Naive thymus-derived CD4-positive, alpha-beta T cell (primary cell): ENCODE results near the gene DIP2B. TPM values are rescaled to one million over a fixed set of nuclear protein-coding genes. Genes with fewer than 3 reads are reported as not detected.

Source experiments
- ATAC-seq: fragments of 150-1000 bp; cut with Tn5 transposase; 2 replicates; pipeline ENCODE4 v1.10.0; 2021; ENCODE audit warnings: mild to moderate bottlenecking, moderate library complexity
- CTCF ChIA-PET: fragments of 350-600 bp; sonication (Branson Sonifier 250); formaldehyde crosslinking; loops from one replicate; lab custom pipeline; 2021; ENCODE audit warnings: antibody characterized with exemption; lab: Charles Lee
- POLR2A ChIA-PET: fragments of 350-600 bp; sonication (Branson Sonifier 250); formaldehyde crosslinking; loops from one replicate; lab custom pipeline; 2021; ENCODE audit warnings: antibody characterized with exemption, inconsistent platforms; lab: Charles Lee
- DNase-seq, 9 donors: peaks; one replicate each; pipeline versions ENCODE4 v3.0.0 to v3.0.0-alpha.2; 2020 to 2022; ENCODE audit warnings: mixed read lengths in 1 of 9
- H3K27ac ChIP-seq: one replicate; pipeline ENCODE4 v1.7.0; 2013; ENCODE audit warnings: mild to moderate bottlenecking, low read depth, low read length, moderate library complexity
- H3K27me3 ChIP-seq, 2 donors: one replicate each; pipeline ENCODE4 v1.7.0; 2013; ENCODE audit warnings: low read length in 2 of 2, mild to moderate bottlenecking in 2 of 2, moderate library complexity in 2 of 2; ENCODE audit not compliant: control insufficient read depth in 2 of 2, insufficient read depth in 2 of 2
- H3K36me3 ChIP-seq, 3 experiments: 1 replicate in 2 of 3; 2 replicates in 1 of 3; pipeline ENCODE4 v1.7.0; 2013; ENCODE audit warnings: low read length in 3 of 3, mild to moderate bottlenecking in 3 of 3, moderate library complexity in 1 of 3; ENCODE audit not compliant: insufficient read depth in 3 of 3, control insufficient read depth in 2 of 3
- H3K4me1 ChIP-seq, 2 donors: one replicate each; pipeline ENCODE4 v1.7.0; 2013; ENCODE audit warnings: low read length in 2 of 2, mild to moderate bottlenecking in 2 of 2, moderate library complexity in 1 of 2; ENCODE audit not compliant: control insufficient read depth in 2 of 2, insufficient read depth in 2 of 2
- H3K4me3 ChIP-seq: 2 replicates; pipeline ENCODE4 v1.7.0; 2013; ENCODE audit warnings: mild to moderate bottlenecking, low read length
- H3K9me3 ChIP-seq, 3 experiments: 1 replicate in 2 of 3; 2 replicates in 1 of 3; pipeline ENCODE4 v1.7.0; 2013; ENCODE audit warnings: low read length in 3 of 3; ENCODE audit not compliant: control insufficient read depth in 2 of 3
- H3K27ac Mint-ChIP-seq, 9 donors: one replicate each; pipeline ENCODE4 v1.8.0; 2020 to 2022; ENCODE audit warnings: mixed read lengths in 9 of 9, mild to moderate bottlenecking in 8 of 9, moderate library complexity in 5 of 9, inconsistent platforms in 2 of 9
- H3K27me3 Mint-ChIP-seq, 5 donors: one replicate each; pipeline ENCODE4 v1.8.0; 2021 to 2022; ENCODE audit warnings: mixed read lengths in 5 of 5, mild to moderate bottlenecking in 1 of 5
- H3K36me3 Mint-ChIP-seq, 5 donors: one replicate each; pipeline ENCODE4 v1.8.0; 2020 to 2022; ENCODE audit warnings: mixed read lengths in 5 of 5, mild to moderate bottlenecking in 3 of 5, inconsistent platforms in 1 of 5
- H3K4me1 Mint-ChIP-seq, 7 donors: one replicate each; pipeline ENCODE4 v1.8.0; 2020 to 2022; ENCODE audit warnings: mixed read lengths in 7 of 7, mild to moderate bottlenecking in 3 of 7, inconsistent platforms in 1 of 7
- H3K4me3 Mint-ChIP-seq, 10 donors: one replicate each; pipeline ENCODE4 v1.8.0; 2020 to 2022; ENCODE audit warnings: mild to moderate bottlenecking in 10 of 10, mixed read lengths in 10 of 10, moderate library complexity in 6 of 10, inconsistent platforms in 2 of 10
- H3K9me3 Mint-ChIP-seq, 11 donors: one replicate each; pipeline ENCODE4 v1.8.0; 2020 to 2022; ENCODE audit warnings: mixed read lengths in 11 of 11, mild to moderate bottlenecking in 4 of 11, inconsistent platforms in 1 of 11, moderate library complexity in 1 of 11
- intact Hi-C, 2 donors: fragments of 100-400 bp; cut with micrococcal nuclease; formaldehyde crosslinking; loops; one replicate each; pipeline ENCODE4 v1.15.1; 2023
- polyA plus RNA-seq, 2 donors: library from polyadenylated mRNA; unstranded; fragments of 300-500 nt; fragmentation: Illumina TruSeq; gene quantifications; one replicate each; pipeline ENCODE4 v1.2.3, GENCODE V29; 2021
- total RNA-seq, 6 experiments: library from RNA in 5 of 6; stranded (reverse) in 5 of 6; gene quantifications; 1 replicate in 5 of 6; 2 replicates in 1 of 6; pipeline ENCODE4 v1.2.3 and lab custom pipeline; 2021 to 2026

Gene DIP2B
- total and polyA plus RNA-seq, 7 experiments from 2014 or later, result 10.0 to 41.8 (median 34.3) TPM

- no peaks in the 10 kb centered on the region for H3K27me3 ChIP-seq
- H3K27ac ChIP-seq, result peak overlapping the region; percentile 93
- Mint-ChIP-seq H3K9me3 (no peaks in the 10 kb centered on the region), H3K4me3 (peak overlapping the region; percentile 89 to 99 (median 97)), H3K4me1 (peaks cover 36 to 62% (median 52%) of the 10 kb centered on the region in 7 donors), H3K27ac (peak overlapping the region; percentile 88 to 97 (median 94)), H3K27me3 (no peaks in the 10 kb centered on the region), H3K36me3 (peaks cover 0 to 16% (median 0%) of the 10 kb centered on the region in 5 donors)
- ATAC-seq (no peak), DNase-seq (no peak)
- peaks cover 33 to 45% of the 10 kb centered on the region in 2 donors for H3K4me1 ChIP-seq
- H3K9me3 ChIP-seq, result no peaks in the 10 kb centered on the region
- ChIA-PET CTCF (interaction anchor here (0.7 to 5.8 kb wide), 5 partner anchors 30 to 448 kb away, joined by 3 to 60 read pairs (median 4); no protein-coding TSS in a partner anchor), POLR2A (interaction anchor here (0.6 to 7.6 kb wide), 7 partner anchors 9 to 135 kb away, joined by 3 to 84 read pairs (median 7); no protein-coding TSS in a partner anchor)
- H3K36me3 ChIP-seq, result peaks cover 0 to 7% (median 0%) of the 10 kb centered on the region in 3 experiments
- H3K4me3 ChIP-seq, result no peak overlapping the region
- intact Hi-C loops, result loop anchor here (5.0 to 10.0 kb wide), 3 partner anchors 105 to 520 kb away; partner anchors contain the start of genes SLC11A2 (in 2 of the 2) and LARP4 (in 1 of the 2)
Measured at GRCh38 chr12:50507474-50507838, 2.7 kb downstream of the DIP2B start.

GRCh38 chr12:50507930-50508329 is 3.1 kb downstream of the DIP2B start:
- H3K9me3 ChIP-seq, result no peaks in the 10 kb centered on the region
- peaks cover 33 to 48% of the 10 kb centered on the region in 2 donors for H3K4me1 ChIP-seq
- Mint-ChIP-seq H3K4me3 (peak overlapping the region; percentile 89 to 99 (median 97)), H3K27ac (peak overlapping the region; percentile 81 to 97 (median 94)), H3K4me1 (peaks cover 36 to 66% (median 57%) of the 10 kb centered on the region in 7 donors), H3K9me3 (no peaks in the 10 kb centered on the region), H3K36me3 (peaks cover 0 to 16% (median 0%) of the 10 kb centered on the region in 5 donors), H3K27me3 (no peaks in the 10 kb centered on the region)
- ChIA-PET POLR2A (interaction anchor here (0.6 to 7.6 kb wide), 6 partner anchors 8 to 134 kb away, joined by 3 to 84 read pairs (median 6); no protein-coding TSS in a partner anchor), CTCF (interaction anchor here (0.7 to 5.8 kb wide), 5 partner anchors 30 to 449 kb away, joined by 3 to 60 read pairs (median 4); no protein-coding TSS in a partner anchor)
- peaks cover 0 to 7% (median 0%) of the 10 kb centered on the region in 3 experiments for H3K36me3 ChIP-seq
- no peak overlapping the region for H3K4me3 ChIP-seq
- intact Hi-C loops, result loop anchor here (1.0 to 10.0 kb wide), 5 partner anchors 9 to 519 kb away; partner anchors contain the start of genes SLC11A2 (in 2 of the 2) and LARP4 (in 1 of the 2)
- H3K27ac ChIP-seq, result peak overlapping the region; percentile 93
- DNase-seq, result peak in 7 of 9 donors; percentile 18 to 53 (median 46)
- no peak for ATAC-seq
- H3K27me3 ChIP-seq, result no peaks in the 10 kb centered on the region

DNA sequence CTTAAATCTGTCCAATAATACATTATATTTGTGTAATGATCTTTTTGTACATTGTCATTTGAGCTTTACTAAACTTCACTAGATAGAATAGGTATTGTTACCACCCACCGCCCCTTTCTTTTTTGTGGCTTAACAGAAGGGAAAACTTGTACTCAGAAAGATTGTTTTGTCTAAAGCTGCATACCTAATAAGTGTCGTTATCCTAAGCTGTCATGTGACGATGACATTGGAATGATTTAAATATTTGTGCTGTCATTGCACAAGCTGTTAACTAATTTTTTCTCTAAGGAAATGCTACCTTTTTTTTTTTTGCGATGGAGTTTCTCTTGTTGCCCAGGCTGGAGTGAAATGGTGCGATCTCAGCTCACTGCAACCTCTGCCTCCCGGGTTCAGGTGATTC is 3.6 kb downstream of the DIP2B start:
- no peak for ATAC-seq
- no peaks in the 10 kb centered on the region for H3K27me3 Mint-ChIP-seq
- Histone ChIP-seq H3K36me3 (peaks cover 0 to 7% (median 0%) of the 10 kb centered on the region in 3 experiments), H3K27me3 (no peaks in the 10 kb centered on the region), H3K27ac (peak overlapping the region; percentile 93), H3K9me3 (no peaks in the 10 kb centered on the region), H3K4me3 (no peak overlapping the region), H3K4me1 (peaks cover 33 to 53% of the 10 kb centered on the region in 2 donors)
- CTCF ChIA-PET, result interaction anchor here (0.6 to 5.8 kb wide), 7 partner anchors 10 to 449 kb away, joined by 3 to 60 read pairs (median 4); partner anchors contain the start of gene CERS5
- H3K9me3 Mint-ChIP-seq, result no peaks in the 10 kb centered on the region
- peaks cover 36 to 71% (median 62%) of the 10 kb centered on the region in 7 donors for H3K4me1 Mint-ChIP-seq
- H3K36me3 Mint-ChIP-seq, result peaks cover 0 to 16% (median 0%) of the 10 kb centered on the region in 5 donors
- DNase-seq, result peak in 3 of 9 donors; percentile 16 to 48 (median 28)
- peak overlapping the region; percentile 89 to 99 (median 97) for H3K4me3 Mint-ChIP-seq
- peak overlapping the region; percentile 81 to 97 (median 94) for H3K27ac Mint-ChIP-seq
- POLR2A ChIA-PET, result interaction anchor here (0.7 to 7.6 kb wide), 5 partner anchors 12 to 128 kb away, joined by 3 to 84 read pairs (median 5); no protein-coding TSS in a partner anchor
- intact Hi-C loops, result loop anchor here (1.0 to 10.0 kb wide), 5 partner anchors 9 to 519 kb away; partner anchors contain the start of genes SLC11A2 (in 2 of the 2) and LARP4 (in 1 of the 2)

GRCh38 chr12:50508970-50509663 is 4.3 kb downstream of the DIP2B start:
- Mint-ChIP-seq H3K36me3 (peaks cover 0 to 16% (median 0%) of the 10 kb centered on the region in 5 donors), H3K4me1 (peaks cover 43 to 78% (median 69%) of the 10 kb centered on the region in 7 donors), H3K27ac (peak overlapping the region; percentile 81 to 97 (median 94)), H3K9me3 (no peaks in the 10 kb centered on the region), H3K27me3 (no peaks in the 10 kb centered on the region), H3K4me3 (peak overlapping the region; percentile 89 to 99 (median 97))
- Histone ChIP-seq H3K9me3 (no peaks in the 10 kb centered on the region), H3K4me3 (no peak overlapping the region), H3K27ac (peak overlapping the region; percentile 93), H3K4me1 (peaks cover 34 to 60% of the 10 kb centered on the region in 2 donors), H3K27me3 (no peaks in the 10 kb centered on the region), H3K36me3 (peaks cover 0 to 7% (median 0%) of the 10 kb centered on the region in 3 experiments)
- intact Hi-C loops, result loop anchor here (1.0 to 10.0 kb wide), 5 partner anchors 8 to 518 kb away; partner anchors contain the start of genes SLC11A2 (in 2 of the 2) and LARP4 (in 1 of the 2)
- no peak for ATAC-seq
- no peak for DNase-seq
- ChIA-PET CTCF (interaction anchor here (0.6 to 2.4 kb wide), 8 partner anchors 9 to 342 kb away, joined by 3 to 6 read pairs (median 3); partner anchors contain the start of gene CERS5), POLR2A (interaction anchor here (0.5 to 7.6 kb wide), 13 partner anchors 11 to 1466 kb away, joined by 3 to 84 read pairs (median 4); no protein-coding TSS in a partner anchor)

DNA sequence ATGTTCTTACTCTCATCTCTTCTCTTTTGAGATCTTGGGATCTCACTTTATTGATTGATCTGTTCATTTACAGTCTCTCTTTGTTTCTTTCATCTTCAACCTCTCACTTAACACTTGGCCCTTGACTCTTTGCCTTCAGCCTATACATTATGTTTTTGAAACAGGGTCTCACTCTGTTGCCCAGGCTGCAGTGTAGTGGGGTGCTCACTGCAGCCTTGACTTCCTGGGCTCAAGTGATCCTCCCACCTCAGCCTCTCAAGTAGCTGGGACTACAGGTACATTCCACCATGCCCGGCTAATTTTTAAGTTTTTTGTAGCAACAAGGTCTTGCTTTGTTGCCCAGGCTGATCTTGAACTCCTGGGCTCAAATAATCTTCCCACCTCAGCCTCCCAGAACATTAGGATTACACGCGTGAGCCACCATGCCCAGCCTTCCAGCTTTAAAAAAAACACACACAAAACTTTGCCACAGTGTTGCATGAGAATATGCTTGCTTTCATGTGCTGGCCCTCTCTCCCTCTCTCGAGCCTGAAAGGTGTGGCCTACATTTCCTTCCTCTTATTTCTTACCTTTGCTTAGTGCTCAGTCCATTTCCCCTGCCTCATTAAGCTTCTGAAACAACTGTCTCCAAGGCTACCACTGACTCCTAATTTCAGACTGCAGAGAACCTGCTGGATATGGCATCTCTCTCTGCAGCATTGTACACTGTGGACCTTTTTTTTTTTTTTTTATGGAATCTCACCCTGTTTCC is 9.9 kb downstream of the DIP2B start:
- H3K4me3 Mint-ChIP-seq, result peak overlapping the region; percentile 73 to 90 (median 78)
- DNase-seq (peak in 1 of 9 donors; percentile 10), ATAC-seq (no peak)
- peak overlapping the region; percentile 28 for H3K4me3 ChIP-seq
- no peaks in the 10 kb centered on the region for H3K27me3 Mint-ChIP-seq
- CTCF ChIA-PET, result interaction anchor here (0.6 to 1.6 kb wide), 3 partner anchors 9 to 48 kb away, joined by 3 to 8 read pairs (median 4); partner anchors contain the start of gene DIP2B
- H3K4me1 ChIP-seq, result peaks cover 19 to 71% of the 10 kb centered on the region in 2 donors
- H3K36me3 ChIP-seq, result no peaks in the 10 kb centered on the region
- H3K27me3 ChIP-seq, result no peaks in the 10 kb centered on the region
- H3K9me3 ChIP-seq, result no peaks in the 10 kb centered on the region
- peaks cover 0 to 12% (median 0%) of the 10 kb centered on the region in 5 donors for H3K36me3 Mint-ChIP-seq
- H3K4me1 Mint-ChIP-seq, result peaks cover 45 to 63% (median 51%) of the 10 kb centered on the region in 7 donors
- peak overlapping the region in 7 of 9 donors; percentile 65 to 96 (median 93) for H3K27ac Mint-ChIP-seq
- intact Hi-C loops, result loop anchor here (1.0 to 2.0 kb wide), 2 partner anchors 18 to 250 kb away; partner anchors contain the start of gene ATF1 (in 1 of the 2)
- H3K9me3 Mint-ChIP-seq, result peaks cover 0 to 2% (median 0%) of the 10 kb centered on the region in 11 donors
- POLR2A ChIA-PET, result interaction anchor here (0.6 to 1.9 kb wide), 4 partner anchors 9 to 39 kb away, joined by 3 to 4 read pairs (median 4); no protein-coding TSS in a partner anchor
- peak overlapping the region; percentile 50 for H3K27ac ChIP-seq
